Measurements from ENCODE around the gene AGO3.
"Not testable (repeated sequence)": the region's sequence is repeated elsewhere in the genome, so short reads cannot be mapped to it uniquely, and the experiment has no call there.

The AGO3 gene

GRCh38 chr1:35924838-35925237 is 6.1 kb upstream of the AGO3 start:
- DNase-seq, result no peak

DNA sequence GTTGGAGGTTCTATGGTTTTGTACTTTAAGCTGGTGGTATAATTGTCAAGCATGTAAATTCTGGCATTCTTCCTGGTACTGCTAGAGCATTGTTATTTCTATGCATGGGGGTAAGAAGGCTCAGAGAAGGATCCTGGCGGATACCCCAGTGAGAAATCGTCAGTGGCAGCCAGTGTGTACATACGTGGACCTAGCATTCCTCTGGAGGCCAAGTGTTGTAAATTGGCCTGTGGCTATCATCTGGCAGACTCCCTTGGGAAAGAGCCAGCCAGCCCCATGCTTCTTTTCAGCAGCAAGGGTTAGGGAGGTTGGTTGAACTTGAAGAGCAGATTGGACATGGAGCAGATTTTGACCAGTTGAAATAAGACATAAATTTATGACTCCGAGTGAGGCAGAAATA is 5.2 kb upstream of the AGO3 start:
- no peak for DNase-seq

DNA sequence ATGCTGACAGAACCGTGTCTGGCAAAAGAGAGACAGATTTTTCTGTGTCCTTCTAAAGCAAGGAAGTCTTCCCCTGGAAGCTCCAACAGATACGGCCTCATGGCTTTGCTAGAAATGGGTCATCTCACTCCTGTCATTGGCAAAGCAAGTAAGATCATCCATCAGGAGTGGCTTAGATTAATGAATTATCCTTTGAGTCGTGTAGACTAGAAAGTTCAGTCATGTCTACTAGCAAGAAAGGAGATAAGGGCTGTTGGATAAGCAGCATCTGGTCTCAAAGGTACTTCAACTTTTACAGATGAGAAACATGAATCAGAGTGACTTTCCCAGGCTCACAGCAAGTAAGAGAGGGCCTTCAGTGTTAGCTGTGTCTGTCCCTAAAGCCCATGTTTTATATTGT is 3.4 kb upstream of the AGO3 start:
- DNase-seq, result no peak

- DNase-seq, result no peak
Observed at GRCh38 chr1:35929730-35930592, 944 bp upstream of the AGO3 start.

- no peak for DNase-seq
Observed at GRCh38 chr1:35931446-35932157, 697 bp downstream of the AGO3 start.

GRCh38 chr1:35932158-35932636 is 1.3 kb downstream of the AGO3 start:
- no peak for DNase-seq

GRCh38 chr1:35932941-35933340 is 2.0 kb downstream of the AGO3 start:
- no peak for DNase-seq

DNA sequence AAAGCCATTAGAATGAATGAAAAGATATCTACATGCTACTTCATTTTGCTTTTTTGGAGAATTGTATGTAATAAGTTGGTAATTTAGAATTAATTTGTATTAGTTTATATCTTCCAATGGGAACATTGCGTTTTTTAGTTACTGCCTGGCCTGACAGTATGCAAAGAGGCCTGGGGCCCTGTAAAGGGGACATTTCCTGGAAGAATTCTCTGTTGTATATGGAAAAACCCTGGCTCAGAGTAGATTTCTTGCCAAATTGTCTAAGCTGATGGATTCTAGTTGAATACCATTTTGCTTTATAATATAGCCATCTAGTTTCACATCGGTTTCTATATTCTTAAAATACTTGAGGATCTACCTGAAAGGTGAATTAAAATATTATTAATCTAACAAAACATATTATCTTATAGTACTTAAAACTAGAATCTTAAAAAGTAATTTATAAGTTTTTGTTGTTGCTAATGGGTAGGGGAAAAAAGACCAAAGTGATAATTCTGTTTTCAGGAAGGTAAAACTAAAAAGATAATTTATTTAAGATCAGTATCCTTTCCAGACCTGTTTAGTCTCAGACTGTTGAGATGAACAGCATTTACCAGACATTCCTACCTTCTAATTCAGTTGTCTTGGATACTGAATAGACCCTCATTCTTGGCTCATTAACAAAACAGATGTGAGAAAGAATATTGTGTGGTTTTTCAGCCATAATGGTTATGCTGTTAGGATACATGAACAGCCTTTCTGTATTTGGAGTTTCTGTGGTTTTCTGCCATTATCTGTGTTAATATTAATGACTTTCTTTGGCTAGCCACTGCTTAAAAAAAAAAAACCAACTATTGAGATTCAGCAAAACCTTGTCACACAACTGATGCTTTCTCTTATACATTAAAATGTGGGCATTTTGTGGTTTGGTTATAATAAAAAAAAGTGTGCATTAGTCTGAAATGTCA is 4.8 kb downstream of the AGO3 start:
- no peak for DNase-seq

DNA sequence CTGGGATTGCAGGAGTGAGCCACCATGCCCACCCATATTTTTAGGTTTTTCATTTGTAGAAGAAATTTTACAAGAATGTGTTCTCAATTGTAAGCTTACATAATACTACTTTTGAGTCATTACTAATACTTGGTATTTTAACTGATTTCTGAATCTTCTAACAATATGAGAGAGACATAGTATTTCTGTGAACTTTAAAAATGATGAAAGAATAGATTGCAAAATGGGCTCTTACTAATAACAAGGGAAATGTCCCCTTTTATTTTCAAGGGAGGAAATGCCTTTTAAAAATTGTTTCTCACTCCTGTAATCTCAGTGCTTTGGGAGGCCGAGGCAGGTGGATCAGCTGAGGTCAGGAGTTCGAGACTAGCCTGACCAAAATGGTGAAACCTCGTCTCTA is 5.9 kb downstream of the AGO3 start:
- DNase-seq, result no peak

- no peak for DNase-seq
Observed at GRCh38 chr1:35939484-35939883, 8.6 kb downstream of the AGO3 start.

- DNase-seq, result no peak
Observed at GRCh38 chr1:35945327-35945726, 14.4 kb downstream of the AGO3 start.

- DNase-seq, result no peak
Observed at GRCh38 chr1:35947547-35947946, 16.6 kb downstream of the AGO3 start.

GRCh38 chr1:35958558-35958957 is 27.7 kb downstream of the AGO3 start:
- DNase-seq, result no peak

DNA sequence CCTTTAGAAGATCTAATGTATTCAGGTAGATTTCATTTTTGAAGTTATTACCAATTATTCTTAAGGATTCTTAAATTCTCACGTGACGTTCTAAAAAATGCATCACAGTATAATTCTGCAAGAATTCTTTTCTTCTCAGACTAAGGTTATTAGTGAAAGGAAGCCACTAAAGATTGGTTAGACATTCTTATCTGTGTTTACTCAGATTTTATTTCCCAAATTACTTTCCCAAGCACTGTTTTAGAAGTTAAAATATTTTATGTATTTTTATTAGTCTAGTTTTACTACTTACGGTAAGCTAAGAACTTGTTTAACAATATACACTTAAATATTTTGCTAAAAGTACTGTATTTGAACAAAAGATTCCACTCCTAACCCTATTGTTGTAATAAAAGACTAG is 28.4 kb downstream of the AGO3 start:
- DNase-seq, result no peak

- no peak for DNase-seq
Observed at GRCh38 chr1:35962952-35963351, 32.0 kb downstream of the AGO3 start.

DNA sequence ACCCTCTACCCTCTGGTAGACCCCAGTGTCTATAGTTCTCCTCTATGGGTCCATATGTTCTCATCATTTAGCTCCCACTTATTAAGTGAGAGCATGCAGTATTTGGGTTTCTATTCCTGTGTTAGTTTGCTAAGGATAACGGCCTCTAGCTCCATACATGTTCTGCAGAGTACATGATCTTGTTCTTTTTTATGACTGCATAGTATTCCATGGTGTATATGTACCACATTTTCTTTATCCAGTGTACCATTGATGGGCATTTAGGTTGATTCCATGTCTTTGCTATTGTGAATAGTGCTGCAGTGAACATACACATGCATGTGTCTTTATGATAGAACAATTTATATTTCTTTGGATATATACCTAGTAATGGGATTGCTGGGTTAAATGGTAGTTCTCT is 33.4 kb downstream of the AGO3 start:
- DNase-seq, result not testable (repeated sequence)

DNA sequence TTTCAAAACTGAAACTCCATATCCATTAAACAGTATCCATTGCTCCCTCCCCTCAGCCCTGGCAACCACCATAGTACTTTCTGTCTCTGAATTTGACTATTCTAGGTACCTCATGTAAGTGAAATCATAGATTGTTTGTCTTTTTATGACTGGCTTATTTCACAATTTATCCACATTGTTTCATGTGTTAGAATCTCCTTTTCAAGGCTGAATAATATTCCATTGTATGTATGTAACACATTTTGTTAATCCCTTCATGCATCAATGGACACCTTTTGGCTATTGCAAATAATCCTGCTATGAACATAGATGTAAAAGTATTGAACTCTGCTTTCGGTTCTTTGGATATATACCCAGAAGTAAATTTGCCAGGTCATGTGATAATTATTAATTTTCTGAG is 37.5 kb downstream of the AGO3 start:
- no peak for DNase-seq

GRCh38 chr1:35971601-35972000 is 40.7 kb downstream of the AGO3 start:
- DNase-seq, result no peak

DNA sequence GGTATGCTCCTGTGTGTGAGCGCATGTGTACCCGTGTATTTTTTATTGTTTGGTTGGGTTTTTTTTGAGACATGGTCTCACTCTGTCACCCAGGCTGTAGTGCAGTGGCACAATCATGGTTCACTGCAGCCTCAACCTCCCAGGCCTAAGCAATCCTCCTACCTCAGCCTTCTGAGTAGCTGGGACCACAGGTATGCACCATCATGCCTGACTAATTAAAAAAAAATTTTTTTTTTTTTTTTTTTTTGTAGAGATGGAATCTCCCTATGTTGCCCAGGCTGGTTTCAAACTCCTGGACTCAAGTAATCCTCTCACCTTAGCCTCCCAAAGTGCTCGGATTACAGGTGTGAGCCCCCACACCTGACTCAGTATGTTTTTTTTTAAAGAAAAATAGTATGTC is 41.7 kb downstream of the AGO3 start:
- not testable (repeated sequence) for DNase-seq

GRCh38 chr1:35980090-35980489 is 49.2 kb downstream of the AGO3 start:
- no peak for DNase-seq

DNA sequence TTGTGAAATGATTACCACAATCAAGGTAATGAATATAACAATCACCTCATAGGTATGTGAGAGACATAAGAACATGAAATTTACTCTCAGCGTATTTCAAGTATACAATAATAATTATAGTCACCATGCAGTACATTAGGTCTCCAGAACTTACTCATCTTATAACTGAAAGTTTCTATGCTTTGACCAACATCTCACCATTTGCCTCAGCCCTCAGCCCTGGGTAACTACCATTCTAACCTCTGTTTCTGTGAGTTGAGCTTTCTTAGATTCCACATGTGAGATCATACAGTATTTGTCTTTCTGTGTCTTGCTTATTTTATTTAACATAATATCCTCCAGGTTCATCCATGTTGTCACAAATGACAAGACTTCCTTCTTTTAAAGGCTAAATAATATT is 57.3 kb downstream of the AGO3 start:
- DNase-seq, result no peak

DNA sequence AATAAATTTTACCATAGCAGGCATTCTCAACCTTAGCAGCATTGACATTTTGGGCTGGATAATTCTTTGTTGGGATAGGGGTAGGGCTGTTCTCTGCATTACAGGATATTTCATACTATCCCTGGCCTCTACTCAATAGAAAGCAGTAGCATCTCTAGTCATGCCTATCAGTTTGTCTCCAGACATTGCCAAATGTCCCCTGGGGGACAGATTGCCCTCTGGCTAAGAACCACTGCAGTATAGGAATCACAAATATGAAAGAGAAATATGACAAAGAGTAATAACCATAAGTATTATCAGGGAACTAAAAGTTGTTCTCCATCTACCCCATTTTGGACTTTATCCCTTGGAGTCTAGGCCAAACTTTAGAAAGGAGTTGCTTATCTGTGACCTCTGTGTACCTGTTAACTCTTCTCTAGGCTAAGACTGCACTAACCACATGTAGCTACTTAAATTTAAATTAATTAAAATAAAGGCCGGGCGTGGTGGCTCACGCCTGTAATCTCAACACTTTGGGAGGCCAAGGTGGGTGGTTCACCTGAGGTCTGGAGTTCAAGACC is 76.1 kb downstream of the AGO3 start:
- DNase-seq, result no peak

All from right kidney (tissue), 1 donor.